Motor neuron (in vitro differentiated cells): Measurements from ENCODE around the gene CBX5. TPM values are rescaled to one million over a fixed set of nuclear protein-coding genes. Genes with fewer than 3 reads are reported as not detected.

Source experiments
- ATAC-seq, 8 experiments: fragments of 200-7000 bp; cut with Tn5 transposase; replicated peaks in 6 of 8; 2 replicates each; pipeline ENCODE4 v1.8.0; 2021; ENCODE audit warnings: mild to moderate bottlenecking in 8 of 8, moderate library complexity in 8 of 8
- H3K27ac ChIP-seq, 2 donors: fragments of 250-450 bp; sonication (Bioruptor Pico); 2 replicates each; pipeline ENCODE4 v1.9.0; 2021; ENCODE audit warnings: antibody characterized with exemption in 2 of 2, mild to moderate bottlenecking in 2 of 2, moderate library complexity in 1 of 2
- H3K4me1 ChIP-seq, 2 donors: fragments of 250-450 bp; sonication (Bioruptor Pico); replicated peaks in 1 of 2; 2 replicates each; pipeline ENCODE4 v1.6.1; 2021; ENCODE audit warnings: antibody characterized with exemption in 2 of 2, mild to moderate bottlenecking in 2 of 2, moderate library complexity in 1 of 2
- H3K4me3 ChIP-seq, 5 donors: fragments of 250-450 bp; sonication (Bioruptor Pico); 2 replicates each; pipeline ENCODE4 v1.9.0; 2021; ENCODE audit warnings: antibody characterized with exemption in 5 of 5, mild to moderate bottlenecking in 5 of 5, moderate library complexity in 4 of 5
- WGBS, 10 experiments: fragments of 450-650 bp; shearing (Covaris generic); methylation state at CpG; one replicate each; pipeline ENCODE4 v1.0.0; 2022; 5-methylcytosine and 5-hydroxymethylcytosine counted together
- in situ Hi-C, 9 experiments: fragments of 400-800 bp; cut with MboI; loops; one replicate each; pipeline ENCODE4 v1.15.0; 2021; ENCODE audit warnings: low sequenced_read_pairs in 9 of 9, low pct_unique_long_range_greater_than_20kb in 2 of 9; ENCODE audit not compliant: unreplicated experiment in 9 of 9
- total RNA-seq, 8 experiments: library from RNA; unstranded; fragments of 300-600 nt; gene quantifications; 2 replicates each; pipeline versions ENCODE4 v1.2.3 to v1.2.4, GENCODE V29; 2022

Gene CBX5
- total RNA-seq, 8 experiments from 2014 or later = 20.8 to 172 (median 79.4) TPM

- ATAC-seq = peak; percentile 82 to 96 (median 94)
- peaks cover 2 to 12% of the 10 kb centered on the region in 2 donors for H3K4me1 ChIP-seq
- H3K27ac ChIP-seq = no peak within 1 kb of the TSS
- no peak within 1 kb of the TSS for H3K4me3 ChIP-seq
- 0 to 54% (median 22%) methylated on average over 1 to 4 of the region's 26 CpGs; no CpG with 5 or more reads in 4 of the 10 experiments for WGBS, 10 experiments
- in situ Hi-C loops = no loop called here
Measured at GRCh38 chr12:54300732-54301427, 21.0 kb upstream of the CBX5 start, which contains the start of gene NFE2. NFE2 (minus strand) TSS chr12:54301015; CDS start chr12:54295248, 5,767 bp downstream.

GRCh38 chr12:54300225-54300731 is 20.4 kb upstream of the CBX5 start:
- no peak overlapping the region for H3K27ac ChIP-seq
- 100% methylated on average over 1 of the region's 3 CpGs; no CpG with 5 or more reads in 8 of the 10 experiments for WGBS, 10 experiments
- in situ Hi-C loops = no loop called here
- H3K4me1 ChIP-seq = peaks cover 2 to 12% of the 10 kb centered on the region in 2 donors
- peak in 4 of 8 experiments; percentile 2 to 12 (median 6) for ATAC-seq
- no peak overlapping the region for H3K4me3 ChIP-seq

GRCh38 chr12:54299515-54300224 is 19.7 kb upstream of the CBX5 start:
- peak in 1 of 8 experiments; percentile 8 for ATAC-seq
- no peak overlapping the region for H3K4me3 ChIP-seq
- H3K4me1 ChIP-seq = peaks cover 2 to 12% of the 10 kb centered on the region in 2 donors
- no peak overlapping the region for H3K27ac ChIP-seq
- in situ Hi-C loops = no loop called here
- 0 to 100% (median 50%) methylated on average over 1 to 7 of the region's 8 CpGs; no CpG with 5 or more reads in 1 of the 10 experiments for WGBS, 10 experiments

GRCh38 chr12:54298904-54299303 is 19.0 kb upstream of the CBX5 start:
- Histone ChIP-seq H3K4me3 (no peak overlapping the region), H3K27ac (no peak overlapping the region), H3K4me1 (peaks cover 0 to 12% of the 10 kb centered on the region in 2 donors)
- WGBS, 10 experiments = 70 to 100% (median 85%) methylated on average over 1 to 3 of the region's 5 CpGs; no CpG with 5 or more reads in 2 of the 10 experiments
- in situ Hi-C loops = no loop called here
- no peak for ATAC-seq

- Histone ChIP-seq H3K4me3 (no peak overlapping the region), H3K27ac (no peak overlapping the region), H3K4me1 (peaks cover 0 to 12% of the 10 kb centered on the region in 2 donors)
- WGBS, 10 experiments = 29 to 90% (median 79%) methylated on average over 1 to 5 of the region's 5 CpGs; no CpG with 5 or more reads in 3 of the 10 experiments
- ATAC-seq = no peak
- in situ Hi-C loops = no loop called here
Measured at GRCh38 chr12:54296393-54297099, 16.6 kb upstream of the CBX5 start.

- Histone ChIP-seq H3K27ac (no peak overlapping the region), H3K4me3 (no peak overlapping the region), H3K4me1 (peaks cover 0 to under 1% of the 10 kb centered on the region in 2 donors)
- 57 to 100% (median 82%) methylated on average over 1 to 5 of the region's 9 CpGs; no CpG with 5 or more reads in 2 of the 10 experiments for WGBS, 10 experiments
- peak in 2 of 8 experiments; percentile 7 for ATAC-seq
- in situ Hi-C loops = no loop called here
Measured at GRCh38 chr12:54294953-54295566, 15.1 kb upstream of the CBX5 start.

- no peak overlapping the region for H3K27ac ChIP-seq
- in situ Hi-C loops = no loop called here
- H3K4me1 ChIP-seq = no peaks in the 10 kb centered on the region
- H3K4me3 ChIP-seq = no peak overlapping the region
- ATAC-seq = peak in 6 of 8 experiments; percentile 12 to 46 (median 24)
- WGBS, 10 experiments = 0 to 90% (median 63%) methylated on average over 1 to 7 of the region's 9 CpGs; no CpG with 5 or more reads in 2 of the 10 experiments
Measured at GRCh38 chr12:54294152-54294952, 14.4 kb upstream of the CBX5 start.

- ATAC-seq = no peak
- 100% methylated on average over 1 to 6 of the region's 7 CpGs; no CpG with 5 or more reads in 8 of the 10 experiments for WGBS, 10 experiments
- in situ Hi-C loops = no loop called here
- no peaks in the 10 kb centered on the region for H3K4me1 ChIP-seq
- H3K4me3 ChIP-seq = no peak overlapping the region
- no peak overlapping the region for H3K27ac ChIP-seq
Measured at GRCh38 chr12:54292931-54293241, 13.0 kb upstream of the CBX5 start.

- in situ Hi-C loops = no loop called here
- 70 to 100% (median 92%) methylated on average over 1 to 18 of the region's 30 CpGs; no CpG with 5 or more reads in 1 of the 10 experiments for WGBS, 10 experiments
- no peak for ATAC-seq
Measured at GRCh38 chr12:54292083-54292930, 12.4 kb upstream of the CBX5 start.

GRCh38 chr12:54287261-54288157 is 7.6 kb upstream of the CBX5 start:
- H3K4me1 ChIP-seq = peaks cover 17 to 29% of the 10 kb centered on the region in 2 donors
- peak in 1 of 8 experiments; percentile 3 for ATAC-seq
- no peak overlapping the region for H3K4me3 ChIP-seq
- H3K27ac ChIP-seq = no peak overlapping the region
- WGBS, 10 experiments = 49 to 100% (median 82%) methylated on average over 1 to 8 of the region's 8 CpGs
- in situ Hi-C loops = no loop called here

More at GRCh38 chr12:54292083-54292930, 12.4 kb upstream of the CBX5 start:
- H3K4me3 ChIP-seq = no peak overlapping the region
- H3K4me1 ChIP-seq = no peaks in the 10 kb centered on the region
- H3K27ac ChIP-seq = no peak overlapping the region
